GM18517 (cell line): ENCODE data around the gene TPM4.
"Not testable (repeated sequence)": the region's sequence is repeated elsewhere in the genome, so short reads cannot be mapped to it uniquely, and the experiment has no call there.

Source experiments
- ATAC-seq: cut with Tn5 transposase; IDR thresholded peaks from one replicate; pipeline ENCODE4 v1.9.1; 2021; ENCODE audit warnings: mild to moderate bottlenecking, moderate library complexity; ENCODE audit not compliant: unreplicated experiment

The TPM4 gene

DNA sequence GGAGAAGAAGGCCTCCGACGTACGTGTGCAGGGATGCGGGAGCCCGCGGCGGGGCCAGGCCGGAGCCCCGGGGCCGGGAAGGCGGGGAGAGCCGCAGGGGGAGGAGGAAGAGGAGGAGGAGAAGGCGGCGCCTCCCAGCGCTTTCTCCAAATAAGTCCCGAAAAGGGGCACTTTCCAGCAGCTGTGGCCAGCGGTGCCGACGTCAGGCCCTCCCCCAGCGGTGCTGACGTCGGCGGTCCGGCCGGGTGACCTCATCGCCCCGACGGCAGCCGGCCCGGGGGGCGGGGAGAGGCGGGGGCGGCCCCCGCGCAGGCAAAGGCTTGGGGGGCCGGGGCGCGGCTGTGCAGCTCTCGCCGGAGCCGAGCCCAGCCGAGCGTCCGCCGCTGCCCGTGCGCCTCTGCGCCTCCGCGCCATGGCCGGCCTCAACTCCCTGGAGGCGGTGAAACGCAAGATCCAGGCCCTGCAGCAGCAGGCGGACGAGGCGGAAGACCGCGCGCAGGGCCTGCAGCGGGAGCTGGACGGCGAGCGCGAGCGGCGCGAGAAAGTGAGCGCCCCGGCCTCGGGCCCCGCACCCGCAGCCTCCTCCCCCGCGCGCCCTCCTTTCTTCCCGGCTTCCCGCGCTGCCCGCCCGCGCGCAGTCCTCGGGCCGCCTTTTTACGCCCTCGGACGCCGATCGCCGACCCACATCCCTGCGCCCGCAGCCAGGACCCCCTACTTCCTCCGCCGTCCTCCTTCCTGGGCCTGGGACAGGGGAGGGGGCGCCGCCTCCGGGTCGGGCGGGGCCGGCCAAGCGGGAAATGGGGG, at the start of gene TPM4:
Gene TPM4, plus strand, starts transcription at position 342 of the 804 bp plus-strand sequence. Its CDS starts 71 bp downstream, at position 413.
- ATAC-seq: peak; percentile 45

DNA sequence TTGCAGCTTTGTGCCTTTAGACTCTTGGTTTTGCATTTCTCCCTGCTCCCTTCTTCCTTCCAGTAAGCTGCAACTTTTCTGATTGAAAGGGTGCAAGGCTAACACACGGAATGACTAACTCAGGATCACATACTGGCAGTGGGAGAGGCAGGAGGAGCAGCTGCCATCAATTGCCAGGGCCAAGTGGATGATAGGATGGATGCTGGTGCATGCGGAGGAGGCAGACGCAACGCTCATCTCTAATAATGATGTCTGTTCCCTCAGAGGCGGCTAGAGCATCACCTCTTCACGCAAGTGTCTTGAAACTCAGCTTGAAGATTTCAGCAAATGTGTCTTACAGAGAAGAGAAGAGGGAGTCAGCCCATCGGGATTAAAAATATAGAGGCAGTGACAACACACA, 49.5 kb upstream of the TPM4 start:
- ATAC-seq: no peak

DNA sequence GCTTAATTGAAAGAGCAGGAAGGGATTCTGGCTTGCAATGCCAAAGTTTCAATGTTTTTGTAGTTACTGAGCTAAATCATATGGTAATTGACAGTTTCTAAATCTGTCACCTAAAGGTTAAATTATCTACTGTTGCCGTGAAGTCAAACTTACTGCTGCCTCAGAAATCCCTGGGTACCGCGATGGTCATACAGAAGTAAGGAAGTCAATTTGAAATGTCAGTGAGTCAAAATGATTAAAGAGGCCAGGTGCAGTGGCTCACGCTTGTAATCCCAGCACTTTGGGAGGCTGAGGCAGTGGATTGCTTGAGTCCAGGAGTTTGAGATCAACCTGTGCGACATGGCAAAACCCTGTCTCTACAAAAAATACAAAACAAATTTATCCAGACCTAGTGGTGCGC, 48.8 kb upstream of the TPM4 start:
- no peak for ATAC-seq

DNA sequence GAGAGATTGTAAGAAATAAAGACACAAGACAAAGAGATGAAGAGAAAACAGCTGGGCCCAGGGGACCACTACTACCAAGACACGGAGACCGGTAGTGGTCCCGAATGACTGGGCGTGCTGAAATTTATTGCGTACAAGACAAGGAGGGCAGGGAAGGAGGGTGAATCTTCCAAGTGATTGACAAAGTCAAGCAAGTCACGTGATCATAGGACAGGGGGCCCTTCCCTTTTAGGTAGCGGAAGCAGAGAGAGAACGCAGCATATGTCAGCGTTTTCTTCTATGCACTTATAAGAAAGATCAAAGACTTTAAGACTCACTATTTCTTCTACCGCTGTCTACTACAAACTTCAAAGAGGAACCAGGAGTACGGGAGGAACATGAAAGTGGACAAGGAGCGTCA, 46.1 kb upstream of the TPM4 start:
- not testable (repeated sequence) for ATAC-seq

DNA sequence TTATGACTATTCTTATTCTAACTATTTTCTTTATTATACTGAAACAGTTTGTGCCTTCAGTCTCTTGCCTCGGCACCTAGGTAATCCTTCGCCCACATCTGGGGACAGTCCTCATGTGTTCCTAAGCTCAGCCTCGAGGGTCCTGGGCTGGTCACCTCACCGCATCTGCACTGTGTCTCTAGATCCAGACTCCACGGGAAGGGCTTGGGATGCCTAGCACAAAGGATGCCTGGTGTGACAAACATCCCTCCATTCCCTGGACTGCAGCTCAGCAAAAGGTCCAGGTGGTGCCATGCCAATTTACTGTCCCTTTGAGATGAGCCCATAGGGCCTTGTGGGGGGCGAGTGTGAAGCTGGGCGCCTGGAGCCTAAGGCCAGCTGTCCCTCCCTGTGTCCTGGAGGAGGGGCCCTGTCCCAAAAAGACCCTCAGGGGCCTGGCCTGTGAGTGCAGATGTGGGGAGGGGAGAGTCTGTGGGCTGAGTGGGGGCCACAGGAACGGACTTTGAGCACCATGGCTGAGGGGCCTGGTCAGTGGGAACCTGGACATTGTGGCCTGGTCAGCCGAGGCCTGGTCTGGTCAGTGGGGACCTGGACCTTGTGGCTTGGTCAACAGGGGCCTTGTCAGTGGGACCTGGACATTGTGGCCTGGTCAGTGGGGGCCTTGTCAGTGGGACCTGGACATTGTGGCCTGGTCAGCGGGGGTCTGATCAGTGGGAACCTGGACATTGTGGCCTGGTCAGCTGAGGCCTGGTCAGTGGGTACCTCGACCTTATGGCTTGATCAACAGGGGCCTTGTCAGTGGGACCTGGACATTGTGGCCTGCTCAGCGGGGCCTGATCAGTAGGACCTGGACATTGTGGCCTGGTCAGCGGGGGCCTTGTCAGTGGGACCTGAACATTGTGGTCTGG, 45.1 kb upstream of the TPM4 start:
- ATAC-seq: no peak

DNA sequence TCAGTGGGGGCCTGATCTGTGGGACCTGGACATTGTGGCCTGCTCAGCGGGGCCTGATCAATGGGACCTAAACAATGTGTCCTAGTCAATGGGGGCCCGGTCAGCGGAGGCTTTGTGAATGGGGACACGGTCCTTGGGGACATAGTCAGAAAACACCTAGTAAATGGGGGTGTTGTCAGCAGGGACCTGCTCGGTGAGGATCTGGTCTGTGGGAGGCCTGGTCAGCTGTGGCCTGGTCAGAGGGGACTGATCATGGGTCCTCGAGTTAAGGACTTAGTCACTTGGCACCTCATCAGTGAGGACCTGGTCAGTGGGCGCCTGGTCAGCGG, 44.5 kb upstream of the TPM4 start:
- ATAC-seq: no peak

DNA sequence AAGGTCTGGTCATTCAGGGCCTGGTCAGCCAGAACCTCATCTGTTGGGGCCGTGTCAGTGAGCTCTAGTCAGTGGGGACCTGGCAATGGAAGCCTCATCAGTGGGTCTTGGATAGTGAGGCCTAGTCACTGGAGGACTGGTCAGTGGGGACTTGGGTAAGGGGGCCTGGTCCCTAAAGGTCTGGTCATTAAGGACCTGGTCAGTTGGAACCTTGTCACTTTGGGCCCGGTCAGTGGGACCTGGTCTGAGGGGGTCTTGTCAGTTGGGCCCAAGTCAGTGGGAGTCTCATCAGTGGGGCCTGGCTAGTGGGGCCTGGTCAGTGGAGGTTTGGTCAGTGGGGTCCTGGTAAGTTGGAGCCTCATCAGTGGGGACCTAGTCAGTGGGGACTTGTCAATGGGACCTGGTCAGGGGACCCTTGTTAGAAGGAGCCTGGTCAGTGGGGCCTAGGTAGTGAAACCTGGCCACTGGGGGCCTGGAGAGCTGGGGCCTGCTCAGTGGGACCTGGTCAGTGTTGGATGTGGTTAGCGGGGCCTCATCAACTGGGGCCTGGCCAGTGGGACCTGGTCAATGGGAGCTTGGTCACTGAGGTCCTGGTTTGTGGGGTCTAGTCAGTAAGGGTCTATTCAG, 43.7 kb upstream of the TPM4 start:
- no peak for ATAC-seq

DNA sequence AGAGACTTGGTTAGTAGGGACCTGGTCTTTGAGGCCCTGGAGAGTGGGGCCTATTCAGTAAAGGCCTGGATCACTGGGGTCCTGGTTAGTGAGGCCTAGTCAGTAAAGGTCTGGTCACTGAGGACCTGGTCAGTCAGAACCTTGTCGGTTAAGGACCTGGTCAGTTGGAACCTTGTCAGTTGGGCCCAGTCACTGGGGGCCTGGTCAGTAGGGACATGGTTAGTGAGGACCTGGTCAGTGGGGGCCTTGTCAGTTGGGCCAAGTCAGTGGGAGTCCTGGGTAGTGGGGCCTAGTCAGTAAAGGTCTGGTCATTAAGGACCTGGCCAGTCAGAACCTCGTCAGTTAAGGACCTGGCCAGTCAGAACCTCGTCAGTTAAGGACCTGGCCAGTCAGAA, 43.2 kb upstream of the TPM4 start:
- no peak for ATAC-seq

DNA sequence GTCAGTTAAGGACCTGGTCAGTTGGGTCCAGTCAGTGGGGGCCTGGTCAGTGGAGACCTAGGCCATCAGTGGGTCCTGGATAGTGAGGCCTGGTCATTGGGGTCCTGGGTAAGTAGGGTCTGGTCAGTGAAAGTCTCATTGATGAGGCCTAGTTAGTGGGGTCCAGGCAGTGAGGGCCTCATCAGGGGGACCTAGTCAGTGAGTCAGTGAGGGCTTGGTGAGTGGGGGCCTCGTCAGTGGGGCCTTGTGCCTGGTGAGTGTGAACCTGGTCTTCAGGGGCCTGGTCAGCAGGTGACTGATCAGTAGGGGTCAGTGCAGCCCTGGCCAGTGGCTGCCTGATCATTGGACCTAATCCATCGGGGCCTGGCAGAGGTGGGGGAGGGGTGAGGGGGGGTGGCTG, 42.6 kb upstream of the TPM4 start:
- ATAC-seq: no peak

DNA sequence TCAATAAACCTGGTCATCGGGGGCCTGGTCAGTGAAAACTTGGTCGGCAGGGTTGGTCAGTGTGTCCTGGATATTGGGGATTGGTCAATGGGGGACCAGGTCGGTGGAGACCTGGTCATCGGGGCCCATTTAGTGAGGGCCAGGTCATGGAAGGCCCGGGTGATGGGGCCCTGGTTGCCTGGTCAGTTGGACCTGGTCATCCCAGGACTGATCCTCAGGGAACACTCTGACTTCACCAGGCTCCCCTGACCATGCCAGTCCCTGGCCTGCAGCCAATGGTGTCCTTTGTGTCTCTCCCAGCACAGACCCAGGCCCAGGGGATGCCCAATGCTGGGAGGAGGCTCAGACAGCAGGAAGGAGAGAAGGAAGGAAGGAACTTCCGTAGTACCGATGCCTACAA, 42.1 kb upstream of the TPM4 start:
- ATAC-seq: no peak

DNA sequence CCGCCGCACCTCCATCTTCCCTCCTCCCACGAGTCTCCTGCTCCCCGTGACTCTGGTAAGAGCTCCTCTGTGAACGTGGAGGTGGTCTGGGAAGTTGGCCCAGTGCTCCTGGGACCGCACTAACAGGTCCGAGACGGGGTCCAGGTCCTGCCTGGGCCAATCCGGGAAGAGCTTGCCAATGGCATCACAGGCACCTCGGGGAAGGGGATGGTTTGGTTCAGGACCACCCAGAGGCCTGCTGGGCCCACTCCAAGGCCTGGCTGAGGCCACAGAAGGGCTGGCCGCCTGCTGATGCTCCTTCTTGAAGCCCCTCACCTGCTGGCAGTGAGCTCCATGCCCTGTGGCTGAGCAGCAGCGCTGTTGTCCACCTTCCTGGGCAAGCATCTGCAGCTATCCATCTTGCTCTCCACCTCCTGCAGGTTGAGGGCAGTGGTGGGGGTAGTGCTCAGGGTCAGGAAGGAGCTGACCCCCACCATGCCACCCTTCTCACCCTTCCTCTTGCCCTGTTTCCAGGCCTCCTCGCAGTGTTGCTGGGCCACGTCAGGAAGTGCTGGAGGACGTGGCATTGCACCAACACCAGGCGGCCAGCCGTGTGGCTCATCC, 41.2 kb upstream of the TPM4 start:
- no peak for ATAC-seq

DNA sequence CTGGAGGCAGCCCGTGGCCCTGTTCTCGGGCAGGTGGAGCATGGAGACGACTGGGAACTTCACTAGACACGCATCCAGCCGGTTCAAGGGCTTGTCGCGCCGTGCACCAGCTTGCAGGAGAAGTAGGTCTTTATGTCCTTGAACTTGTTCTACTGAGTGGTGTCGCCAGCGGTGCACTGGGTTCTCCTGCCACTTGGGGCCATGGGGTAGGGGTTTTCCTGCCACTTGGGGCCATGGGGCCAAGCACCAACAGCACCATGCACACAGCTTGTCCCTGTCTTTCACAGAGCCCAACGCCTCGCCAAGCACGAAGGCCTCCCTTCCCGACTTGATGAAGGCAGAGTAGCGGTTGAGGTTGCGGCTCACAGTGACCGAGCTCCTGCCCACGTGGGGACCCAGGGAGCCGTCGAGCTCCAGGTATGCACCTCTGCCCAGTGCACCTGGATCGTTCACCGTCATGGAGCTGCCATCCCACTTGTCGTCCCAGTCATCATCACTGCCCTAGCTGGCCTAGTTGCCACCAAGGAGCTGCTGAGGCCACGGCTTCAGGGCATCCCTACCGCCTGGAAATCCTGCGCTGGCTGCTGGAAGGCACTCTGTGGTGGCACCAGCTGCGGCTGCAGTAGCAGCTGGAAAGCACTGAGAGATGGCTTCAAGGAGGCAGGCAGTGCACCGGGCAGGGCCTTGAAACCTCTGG, 40.5 kb upstream of the TPM4 start:
- ATAC-seq: no peak

DNA sequence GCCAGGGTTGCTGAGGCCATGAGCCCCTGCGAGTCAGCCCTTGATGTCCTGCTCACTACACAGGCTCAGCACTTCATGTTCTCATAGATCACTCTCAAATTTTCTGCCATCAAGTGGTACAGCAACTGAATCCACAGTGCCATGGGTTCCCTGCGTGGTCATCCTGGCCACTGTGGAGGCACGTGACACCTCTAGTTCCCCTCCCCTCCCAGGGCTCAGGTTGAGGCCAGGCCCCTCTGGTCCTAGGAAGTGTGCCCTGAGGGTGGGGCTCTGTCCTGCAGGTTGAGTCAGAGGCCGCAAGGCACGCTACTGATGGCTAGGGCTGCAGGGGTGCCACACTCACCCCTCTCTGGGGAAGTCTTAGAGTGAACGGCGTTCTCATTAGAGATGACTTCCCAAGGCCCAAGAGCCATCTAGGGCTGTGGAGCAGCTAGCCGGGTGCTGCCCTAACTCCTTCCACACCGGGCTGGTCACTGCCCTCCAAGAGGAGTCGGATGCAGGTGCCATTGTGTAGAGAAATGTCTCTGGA, 39.8 kb upstream of the TPM4 start:
- no peak for ATAC-seq

DNA sequence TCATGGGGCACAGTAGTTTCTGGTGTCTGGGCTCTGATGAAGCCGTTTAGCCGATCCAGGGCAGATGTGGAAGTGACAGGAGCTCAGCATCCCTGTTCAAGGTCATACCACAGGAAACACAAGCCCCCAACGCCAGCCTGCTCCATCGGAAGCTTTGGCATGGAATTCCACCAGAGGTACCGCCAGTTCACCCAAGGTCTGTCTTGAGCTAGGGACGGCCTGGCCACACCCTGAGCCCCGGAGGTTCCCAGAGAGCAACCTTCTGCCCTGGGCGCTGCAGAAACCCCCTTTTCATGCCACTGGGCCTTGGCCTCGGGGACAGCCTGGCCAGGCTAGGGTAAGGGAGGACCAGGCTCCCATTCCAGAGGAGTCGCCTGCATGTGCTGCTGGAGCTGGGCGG, 39.4 kb upstream of the TPM4 start:
- no peak for ATAC-seq

DNA sequence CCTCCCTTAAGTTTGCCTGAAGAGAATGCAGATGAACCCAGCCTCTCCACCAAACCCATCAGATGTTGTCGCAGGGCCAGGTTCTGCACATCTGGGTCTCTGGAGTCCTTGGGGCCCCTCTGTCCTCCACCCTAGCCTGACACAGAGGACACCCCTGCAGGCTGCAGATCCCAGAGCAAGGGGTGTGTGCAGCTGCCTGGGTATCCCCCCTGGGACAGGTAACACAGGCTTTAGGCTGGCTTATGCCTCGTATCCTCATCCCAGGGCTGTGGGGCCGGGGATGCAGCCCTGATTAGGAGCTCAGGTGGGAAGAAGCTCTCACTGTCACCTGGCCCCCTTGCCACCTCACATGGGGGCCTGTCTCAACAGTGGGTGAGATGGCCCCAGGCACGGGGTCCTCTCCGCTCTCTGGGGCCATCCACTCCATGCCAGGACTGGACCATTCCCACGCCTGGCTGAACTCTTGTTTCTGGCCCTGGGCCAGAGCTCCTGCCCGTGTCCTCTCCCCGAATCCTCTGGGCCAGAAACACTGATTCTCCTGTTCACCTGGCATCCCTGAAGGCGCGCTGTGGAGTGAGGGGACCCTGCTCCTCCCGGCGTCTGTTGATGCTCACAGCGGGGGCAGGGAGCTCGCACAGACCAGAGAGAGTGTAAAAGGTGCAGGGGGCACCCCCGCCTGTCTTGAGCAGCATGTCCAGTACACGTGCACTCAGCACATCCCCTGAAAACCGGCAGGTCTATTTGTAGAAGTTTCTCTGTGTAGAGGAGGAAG, 38.7 kb upstream of the TPM4 start:
- ATAC-seq: no peak

DNA sequence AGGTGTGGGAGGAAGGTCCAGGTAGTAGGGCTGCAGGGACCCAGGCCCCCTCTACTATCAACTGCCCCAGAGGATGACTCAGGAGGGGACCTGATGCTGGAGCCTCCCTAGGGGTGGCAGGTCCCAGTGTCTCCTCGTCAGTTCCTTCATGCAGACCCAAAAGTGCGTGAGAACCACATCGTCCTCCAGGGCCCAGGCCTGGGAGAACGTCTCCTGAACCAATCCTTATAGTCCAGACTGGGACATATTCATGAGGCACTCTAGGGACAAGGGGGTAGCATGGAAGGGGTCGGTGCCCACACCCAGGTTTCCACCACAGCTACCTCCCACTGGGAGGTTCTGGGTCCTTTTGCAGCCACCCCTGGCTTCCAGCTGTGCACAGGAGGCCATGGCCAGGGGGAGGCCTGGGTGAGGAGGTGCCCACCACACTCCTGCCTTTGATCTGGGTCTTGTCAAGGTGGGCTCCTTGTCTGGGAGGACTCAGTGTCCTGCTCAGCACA, 38.0 kb upstream of the TPM4 start:
- ATAC-seq: no peak

DNA sequence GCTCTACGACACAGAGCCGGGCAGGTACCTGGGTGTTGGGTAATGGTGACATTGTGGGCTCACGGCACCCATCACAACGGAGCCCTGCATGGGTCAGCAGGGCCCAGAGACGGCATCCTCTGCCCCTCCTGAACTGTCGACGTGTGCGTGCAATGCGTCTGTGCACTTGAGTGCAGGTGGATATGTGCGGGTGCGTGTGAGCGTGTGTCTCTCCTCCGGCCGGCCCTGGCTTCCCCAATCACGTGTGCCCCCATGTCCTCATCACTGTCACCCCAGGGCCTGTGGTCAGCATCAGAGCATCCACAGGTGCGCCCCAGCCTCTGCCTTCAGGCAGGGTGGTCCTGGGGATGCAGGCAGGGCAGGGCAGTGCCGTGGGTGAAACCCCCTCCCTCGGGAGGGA, 37.2 kb upstream of the TPM4 start:
- ATAC-seq: no peak

DNA sequence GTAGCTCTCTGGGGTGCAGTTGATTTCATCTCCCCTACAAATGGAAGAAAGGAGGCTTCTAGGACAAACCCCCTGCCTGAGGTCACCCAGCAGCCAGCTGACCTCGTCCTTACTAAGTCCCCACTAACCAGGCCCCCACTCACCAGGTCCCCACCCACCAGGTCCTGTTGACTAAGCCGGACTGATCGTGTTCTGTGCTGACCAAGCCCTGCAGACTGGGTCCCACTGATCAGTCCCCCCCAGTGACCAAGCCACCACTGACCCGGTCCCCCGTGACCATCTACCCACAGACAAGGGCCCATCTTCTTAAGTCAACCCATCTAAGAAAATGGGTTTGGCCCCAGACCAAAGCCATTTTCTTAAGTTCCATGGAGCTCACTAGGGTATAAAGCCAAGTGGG, 36.8 kb upstream of the TPM4 start:
- ATAC-seq: no peak

DNA sequence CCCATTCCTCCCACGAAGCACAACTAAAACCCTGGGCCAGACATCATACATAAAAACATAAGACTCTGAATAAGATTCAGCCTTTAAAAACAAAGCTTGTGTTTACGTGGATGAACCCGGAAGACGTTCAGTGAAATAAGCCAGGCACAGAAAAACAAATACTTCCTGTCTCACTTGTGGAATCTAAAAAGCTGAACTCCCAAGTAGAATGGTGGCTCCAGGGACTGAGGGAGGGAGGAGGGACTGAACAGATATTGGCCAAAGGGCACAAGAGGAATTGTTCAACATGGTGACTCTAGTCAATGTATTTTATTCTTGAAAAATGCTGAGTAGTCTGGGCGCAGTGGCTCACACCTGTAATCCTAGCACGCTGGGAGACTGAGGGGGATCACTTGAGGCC, 35.7 kb upstream of the TPM4 start:
- no peak for ATAC-seq
